HG02571 (cell line): ENCODE data around the gene EPHB1.
"Not testable (repeated sequence)": the region's sequence is repeated elsewhere in the genome, so short reads cannot be mapped to it uniquely, and the experiment has no call there.

Source experiments
- ATAC-seq: cut with Tn5 transposase; IDR thresholded peaks from one replicate; pipeline ENCODE4 v1.9.1; 2021; ENCODE audit warnings: mild to moderate bottlenecking, moderate library complexity; ENCODE audit not compliant: unreplicated experiment

The EPHB1 gene

DNA sequence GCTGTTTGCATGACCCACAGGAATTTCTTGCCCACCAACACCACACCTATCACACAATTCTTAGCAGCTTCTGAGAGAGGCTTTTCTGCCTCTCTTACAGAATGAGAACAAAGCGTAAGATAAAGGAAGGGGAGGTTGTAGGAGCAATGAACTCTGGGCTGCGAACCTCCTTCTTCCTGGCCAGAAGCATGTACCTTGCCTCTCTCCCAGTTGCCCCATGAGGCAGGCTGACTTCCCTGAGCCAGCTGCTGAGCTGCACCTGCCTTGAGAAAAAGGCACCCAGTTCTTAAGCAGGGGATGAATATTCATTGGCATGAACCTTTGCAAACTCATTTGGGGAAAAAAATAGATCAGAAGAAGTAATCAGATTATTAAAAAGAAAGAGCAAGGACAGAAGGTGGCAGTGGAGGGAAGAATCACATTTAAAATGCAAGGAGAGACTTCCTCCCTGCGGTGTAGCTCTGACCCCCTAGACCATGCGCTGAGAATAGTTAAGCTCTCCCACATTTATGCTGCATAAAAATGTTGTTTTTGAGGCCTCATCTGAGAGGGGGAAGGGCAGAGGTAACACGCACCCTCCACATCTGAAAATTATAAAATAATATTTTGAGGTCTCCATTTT is 304.8 kb downstream of the EPHB1 start:
- no peak for ATAC-seq

DNA sequence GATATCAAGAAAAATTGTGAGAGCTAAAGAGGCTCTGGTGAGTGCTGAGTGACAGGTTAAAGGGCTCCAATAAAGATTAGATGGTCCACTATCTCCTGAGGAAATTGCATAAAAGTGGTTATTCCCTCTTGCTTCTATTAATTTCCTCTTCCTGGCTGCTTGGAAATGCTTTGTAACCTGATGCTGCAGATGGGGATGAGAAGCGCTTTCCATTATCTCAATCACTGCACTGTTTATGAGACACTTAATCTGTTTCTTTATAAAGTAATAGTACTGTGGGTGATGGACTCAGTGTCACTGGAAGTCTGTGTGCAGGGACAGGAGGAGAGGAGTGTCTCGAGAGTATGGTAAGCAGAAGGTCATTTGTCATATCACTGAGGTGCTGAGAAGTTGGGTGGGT is 305.3 kb downstream of the EPHB1 start:
- no peak for ATAC-seq

DNA sequence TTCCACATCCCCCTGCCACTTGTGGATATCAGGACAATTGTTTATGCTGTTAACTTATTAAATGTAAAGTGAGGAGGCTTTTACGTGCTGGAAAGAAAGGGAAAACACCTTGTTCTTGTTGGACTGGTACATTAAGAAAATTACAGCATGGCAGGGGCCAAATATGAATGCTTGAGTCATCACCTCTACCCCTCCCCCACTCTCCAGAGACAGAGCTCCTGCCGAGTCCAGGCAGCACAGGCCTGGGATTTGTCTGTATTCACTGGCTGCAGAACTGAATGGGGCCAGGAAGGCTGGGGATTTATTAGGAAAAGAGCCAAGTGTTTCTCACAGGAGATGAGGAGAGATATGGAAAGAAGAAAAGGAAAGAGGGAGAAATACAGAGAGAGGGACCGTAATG is 308.9 kb downstream of the EPHB1 start:
- no peak for ATAC-seq

DNA sequence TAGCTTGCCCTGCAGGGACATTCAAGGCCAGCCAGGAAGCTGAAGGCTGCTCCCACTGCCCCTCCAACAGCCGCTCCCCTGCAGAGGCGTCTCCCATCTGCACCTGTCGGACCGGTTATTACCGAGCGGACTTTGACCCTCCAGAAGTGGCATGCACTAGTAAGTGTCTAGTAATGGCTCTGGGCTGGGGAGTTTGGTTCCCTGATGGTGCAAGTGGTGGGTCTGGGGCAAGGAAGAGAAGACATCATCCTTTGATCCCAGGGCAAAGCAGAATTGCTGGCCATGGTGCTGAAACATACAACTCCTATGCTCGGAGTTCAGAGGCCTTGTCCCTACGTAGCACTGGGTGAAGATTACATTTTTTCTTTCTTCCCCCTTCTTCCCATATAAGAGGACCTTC is 311.4 kb downstream of the EPHB1 start:
- ATAC-seq: no peak

DNA sequence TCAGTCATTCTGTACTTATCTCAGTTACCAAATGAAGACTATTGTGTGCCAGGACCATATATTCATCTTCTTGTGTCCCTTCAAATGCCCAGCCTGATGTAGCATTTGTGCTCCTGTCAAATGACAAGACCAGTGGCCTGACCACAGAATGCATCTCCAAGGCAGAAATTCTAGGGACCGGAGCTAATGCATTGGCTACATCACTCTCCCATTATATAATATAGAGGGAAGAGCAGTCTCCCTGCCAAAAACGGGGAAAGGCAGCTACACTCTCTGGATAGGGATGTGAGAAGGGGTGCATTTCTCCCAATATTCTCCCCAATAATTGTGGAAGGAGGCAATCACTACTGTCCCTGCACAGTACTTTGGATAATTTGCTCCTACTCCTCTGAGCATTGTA is 312.0 kb downstream of the EPHB1 start:
- no peak for ATAC-seq

DNA sequence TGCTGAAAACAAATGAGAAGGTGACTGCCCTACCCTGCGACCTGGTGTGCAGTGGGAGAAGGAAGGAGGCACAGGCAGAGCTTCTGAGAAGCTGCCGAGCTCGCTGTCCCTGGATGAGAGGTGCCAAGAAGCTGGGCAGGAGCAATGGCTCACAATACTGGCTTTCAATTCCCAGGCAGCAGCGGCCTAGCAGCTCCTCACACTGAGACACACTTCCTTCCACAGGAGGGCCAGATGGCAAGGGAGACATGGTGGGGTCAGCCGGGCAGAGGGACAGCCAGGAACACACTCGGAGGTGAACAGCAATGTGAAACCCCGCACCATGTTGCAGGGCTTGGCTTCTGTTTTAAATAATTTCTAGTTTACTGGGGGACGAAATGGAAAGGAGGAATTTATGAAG is 314.6 kb downstream of the EPHB1 start:
- no peak for ATAC-seq

DNA sequence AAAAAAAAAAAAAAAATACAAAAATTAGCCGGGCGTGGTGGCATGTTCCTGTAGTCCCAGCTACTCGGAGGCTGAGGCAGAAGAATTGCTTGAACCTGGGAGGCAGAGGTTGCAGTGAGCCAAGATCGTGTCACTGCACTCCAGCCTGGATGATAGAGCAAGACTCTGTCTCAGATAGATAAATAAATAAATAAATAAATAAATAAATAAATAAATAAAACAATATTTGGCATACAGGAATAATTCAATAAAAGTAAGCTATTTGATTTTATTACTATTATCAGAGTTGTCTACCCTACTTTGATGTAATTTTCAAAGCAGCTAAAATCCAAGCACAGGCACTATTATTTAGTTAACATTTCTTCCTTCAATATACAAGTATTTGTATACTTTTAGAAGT is 319.5 kb downstream of the EPHB1 start:
- not testable (repeated sequence) for ATAC-seq

DNA sequence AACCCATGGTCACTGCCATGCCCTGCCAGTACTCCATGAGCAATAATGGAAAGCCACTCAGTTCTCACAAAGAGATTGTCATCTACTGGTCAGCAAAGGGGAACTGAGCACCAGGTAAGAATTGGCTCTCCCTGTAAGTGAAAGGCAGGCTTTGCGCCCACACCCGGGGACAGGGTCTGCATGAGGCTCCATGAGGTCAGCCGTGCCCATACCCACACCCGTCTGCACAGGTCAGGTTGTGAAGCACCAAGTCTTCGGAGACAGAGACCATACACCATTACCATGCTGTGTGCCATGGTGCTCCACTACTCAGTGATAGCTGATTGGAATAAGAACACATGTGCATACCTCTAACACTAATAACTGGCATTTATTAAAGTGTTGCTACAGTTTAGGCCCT is 322.9 kb downstream of the EPHB1 start:
- ATAC-seq: no peak

DNA sequence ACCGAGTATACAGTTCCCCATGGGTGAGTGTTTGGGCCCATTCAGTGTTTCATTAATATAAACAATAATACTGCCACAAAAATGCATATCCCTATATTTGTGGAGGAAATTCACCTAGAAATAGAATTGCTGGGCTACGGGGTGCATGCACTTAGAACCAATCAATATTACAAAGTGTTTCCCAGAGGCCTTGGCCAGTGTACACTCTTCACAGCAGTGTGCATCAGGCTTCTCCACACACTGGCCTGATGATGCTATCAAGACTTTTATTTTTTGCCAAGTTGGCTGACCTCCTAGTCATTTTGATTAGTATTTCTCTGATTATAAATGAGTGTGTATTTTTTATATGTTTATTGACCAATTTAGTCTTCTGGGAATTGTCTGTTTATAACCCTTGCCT is 323.7 kb downstream of the EPHB1 start:
- ATAC-seq: no peak

DNA sequence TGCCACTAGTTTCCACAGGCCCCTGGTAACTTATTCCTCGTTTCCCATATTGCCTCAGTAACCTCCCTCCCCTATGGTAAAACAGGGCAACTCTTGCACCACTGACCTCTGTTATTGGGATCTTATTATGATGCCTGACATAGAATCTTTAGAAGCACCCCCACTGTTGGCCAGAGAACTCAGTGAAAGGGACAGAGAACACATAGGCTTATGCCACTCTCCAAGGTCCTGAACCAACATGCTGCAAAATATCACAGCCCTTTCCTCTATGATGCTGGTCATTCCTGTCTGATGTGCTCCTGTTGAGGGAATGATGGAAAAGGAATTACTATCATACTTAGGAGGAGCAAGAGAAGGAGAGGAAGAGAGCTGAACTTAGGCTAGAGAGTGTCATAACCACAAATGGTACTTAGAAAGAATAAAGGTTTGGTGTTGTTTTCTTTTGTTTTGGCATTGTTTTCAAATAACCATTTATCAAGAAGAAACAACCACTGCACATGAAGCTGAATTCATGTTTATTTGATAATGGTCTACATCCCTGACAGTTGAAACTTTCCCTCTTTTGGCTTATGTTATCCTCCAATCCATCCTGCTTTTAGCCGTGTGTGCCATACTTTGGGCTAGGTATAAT is 330.2 kb downstream of the EPHB1 start:
- no peak for ATAC-seq

DNA sequence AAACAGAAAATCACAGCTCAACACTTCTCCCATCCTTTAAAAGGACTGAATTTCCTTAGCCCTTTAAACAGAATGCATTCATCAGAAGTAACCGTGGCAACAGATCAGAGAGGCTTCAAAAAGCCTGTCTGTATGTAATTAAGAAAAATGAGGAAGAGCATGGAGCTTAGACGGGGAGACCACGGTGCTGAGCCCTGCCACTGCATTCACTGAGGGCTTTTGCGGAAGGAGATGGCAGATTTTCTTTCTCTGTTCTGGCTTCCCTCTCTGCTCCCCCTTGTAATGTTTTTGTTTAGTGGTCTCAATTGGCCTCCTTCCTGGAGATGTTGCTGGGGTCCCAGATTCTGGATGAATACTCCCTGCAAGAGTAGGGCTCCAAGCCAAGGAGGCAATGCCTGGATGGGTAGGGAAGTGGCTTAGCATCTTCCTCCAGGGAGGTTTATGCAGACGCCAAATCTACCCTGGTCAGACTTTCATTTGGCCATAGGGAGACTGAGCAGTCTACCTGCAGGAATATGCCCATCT is 332.9 kb downstream of the EPHB1 start:
- ATAC-seq: no peak

DNA sequence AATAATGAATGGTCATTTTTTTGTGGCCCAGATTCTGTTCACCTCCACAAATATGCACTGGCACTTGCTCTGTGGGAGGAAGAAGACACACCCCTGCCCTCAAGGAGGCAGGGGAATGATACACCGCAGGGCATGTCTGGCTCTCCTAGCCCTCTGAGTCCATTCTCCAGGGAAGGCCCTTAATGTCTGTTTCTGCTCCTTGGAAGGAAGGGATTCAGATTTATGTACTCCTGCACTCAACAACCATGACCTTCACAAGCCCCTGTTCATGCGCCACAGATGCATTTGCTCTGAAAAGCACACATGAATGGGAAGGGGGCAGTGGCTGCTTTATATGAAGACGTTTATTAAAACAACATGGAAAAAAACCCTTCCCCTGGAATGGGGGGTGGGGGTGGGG is 333.8 kb downstream of the EPHB1 start:
- no peak for ATAC-seq

DNA sequence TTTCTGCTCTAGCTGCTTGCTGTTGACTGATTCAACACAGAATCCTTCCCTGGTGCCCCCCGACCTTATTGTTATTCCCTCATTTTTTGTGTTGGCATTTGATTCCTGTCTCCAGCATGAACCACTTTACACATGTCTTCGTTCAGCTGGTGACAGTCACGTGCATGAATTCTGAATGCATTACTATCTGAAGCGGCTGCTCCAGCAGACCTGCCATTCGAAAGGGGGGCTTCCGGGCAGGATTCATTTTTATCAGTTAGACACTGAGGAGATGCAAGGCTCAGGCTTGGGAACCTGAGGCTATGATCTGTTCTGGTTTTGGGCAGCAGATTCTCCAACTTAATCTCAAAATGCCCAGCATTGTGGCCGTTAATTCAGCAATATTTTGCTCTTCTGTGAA is 336.2 kb downstream of the EPHB1 start:
- no peak for ATAC-seq

DNA sequence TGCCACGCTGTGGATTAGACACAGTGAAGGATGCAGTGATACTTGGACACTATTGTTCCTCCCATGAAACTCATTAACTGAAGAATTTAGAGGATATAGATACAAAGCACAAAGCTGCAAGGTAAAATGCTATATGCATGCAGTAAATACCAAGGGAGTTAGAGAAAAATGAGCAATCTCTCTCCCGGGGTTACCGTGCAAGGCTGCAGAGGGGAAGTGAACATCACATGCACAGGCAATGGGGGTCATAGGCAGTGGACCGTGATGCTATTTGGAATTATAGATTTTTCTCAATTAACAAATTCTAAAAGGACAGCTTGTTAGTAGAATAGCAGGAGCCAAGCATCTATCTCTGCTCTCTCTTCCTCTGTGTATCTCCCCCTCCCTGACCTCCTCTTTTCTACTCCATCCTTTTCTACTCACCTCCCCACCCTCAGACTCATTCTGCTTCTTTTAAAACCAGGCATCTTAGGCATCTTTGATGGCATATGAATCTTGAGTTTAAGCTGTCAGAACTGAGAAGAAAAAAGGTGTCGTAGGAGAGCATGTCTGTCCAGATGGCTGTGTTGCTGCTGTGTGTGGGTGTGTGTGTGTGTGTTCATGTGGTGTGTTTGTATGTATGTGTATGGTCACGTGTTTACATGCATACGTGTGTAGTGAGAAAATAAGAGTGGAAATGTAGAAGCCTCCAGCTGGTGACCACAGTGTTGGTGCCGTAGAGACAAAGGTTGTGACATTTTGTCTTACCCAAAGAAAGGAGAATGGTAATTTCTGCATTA is 339.0 kb downstream of the EPHB1 start:
- no peak for ATAC-seq

DNA sequence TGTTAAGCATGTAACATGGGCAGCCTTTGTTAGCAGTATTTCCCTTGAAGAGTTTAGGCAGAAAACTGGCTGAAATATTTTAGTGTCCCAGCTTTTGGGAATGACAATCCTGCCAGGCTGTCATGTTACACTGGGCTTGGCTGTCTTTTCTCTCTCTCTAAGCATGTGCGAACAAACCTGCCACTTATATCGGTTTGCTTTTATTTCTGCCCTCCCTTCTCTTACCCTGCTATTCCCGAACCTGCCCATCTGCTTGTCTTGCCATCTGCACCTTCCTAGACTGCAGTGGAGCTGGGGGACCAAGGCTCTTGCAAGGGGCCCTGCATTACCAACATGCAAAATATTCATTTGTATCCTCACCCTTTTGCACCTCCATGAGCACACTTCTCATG is 339.6 kb downstream of the EPHB1 start:
- no peak for ATAC-seq

DNA sequence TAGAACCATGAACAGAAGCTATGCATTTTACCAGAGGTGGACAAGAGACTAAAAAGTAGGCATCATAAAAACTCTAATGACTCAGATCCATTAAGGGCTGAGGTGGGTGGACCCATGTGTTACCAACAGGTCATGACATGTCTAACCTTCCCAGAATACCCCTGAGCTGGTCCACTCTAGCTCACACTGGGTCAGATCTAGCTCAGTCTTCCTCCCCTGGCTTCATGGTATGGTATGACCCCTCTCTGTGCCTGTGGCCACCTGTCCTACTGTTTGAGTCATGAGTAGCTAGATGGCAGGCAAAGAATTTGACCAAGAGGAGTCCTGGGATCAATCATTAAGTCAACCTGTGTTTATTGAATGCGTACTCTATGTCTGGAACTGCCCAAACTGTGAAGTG is 340.4 kb downstream of the EPHB1 start:
- ATAC-seq: no peak

DNA sequence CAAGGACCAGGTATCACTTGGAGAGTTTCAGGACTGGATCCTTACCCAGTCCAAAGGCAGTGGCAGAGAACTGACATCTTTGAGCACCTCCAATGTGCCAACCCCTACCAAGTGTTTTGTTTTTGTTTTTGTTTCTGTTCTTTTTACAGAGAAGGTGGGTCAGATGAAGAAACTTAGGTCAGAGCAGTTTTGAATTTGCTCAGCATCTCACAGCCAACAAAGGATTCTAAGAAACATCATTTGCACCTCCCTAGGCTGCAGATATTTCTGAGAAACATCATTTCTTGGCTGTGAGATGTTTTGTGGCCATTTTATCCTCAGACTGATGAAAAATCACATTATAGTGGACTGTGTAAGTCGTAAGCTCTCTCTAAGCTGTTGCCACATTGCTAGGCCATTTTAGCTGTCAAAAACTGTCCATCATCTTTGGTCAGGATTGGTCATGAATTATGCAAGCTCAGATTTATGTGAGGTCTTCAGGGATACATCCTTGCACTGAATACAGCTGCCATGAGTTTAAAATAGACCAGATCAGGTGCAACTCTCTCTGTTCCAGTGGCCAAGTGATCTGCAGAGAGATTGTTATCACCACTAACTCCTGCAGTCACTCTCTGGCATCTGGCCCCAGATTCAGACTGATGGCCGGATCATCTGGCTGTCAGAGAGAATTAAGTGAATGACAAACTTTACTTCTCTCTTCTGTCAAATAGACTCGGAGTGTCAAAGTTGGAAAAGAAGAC is 341.5 kb downstream of the EPHB1 start:
- ATAC-seq: no peak

DNA sequence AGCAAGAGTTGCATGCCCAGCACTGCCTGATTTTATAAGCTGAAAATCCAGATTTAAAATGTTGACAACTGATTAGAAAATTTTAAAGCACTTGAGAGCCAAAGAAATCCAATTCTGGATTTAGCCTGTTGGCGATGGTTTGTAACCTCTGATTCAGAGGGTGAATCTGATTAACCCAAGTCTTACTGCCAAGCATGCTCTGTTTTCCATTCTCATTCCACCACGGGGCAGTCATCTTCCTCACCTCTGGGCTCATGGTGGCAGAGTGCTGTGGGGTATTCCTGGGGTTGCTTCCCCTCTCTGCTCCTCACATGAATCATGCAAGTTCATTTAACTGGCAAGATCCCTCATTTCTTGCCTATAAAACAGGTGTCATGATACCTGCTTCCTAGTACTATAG is 342.2 kb downstream of the EPHB1 start:
- no peak for ATAC-seq

DNA sequence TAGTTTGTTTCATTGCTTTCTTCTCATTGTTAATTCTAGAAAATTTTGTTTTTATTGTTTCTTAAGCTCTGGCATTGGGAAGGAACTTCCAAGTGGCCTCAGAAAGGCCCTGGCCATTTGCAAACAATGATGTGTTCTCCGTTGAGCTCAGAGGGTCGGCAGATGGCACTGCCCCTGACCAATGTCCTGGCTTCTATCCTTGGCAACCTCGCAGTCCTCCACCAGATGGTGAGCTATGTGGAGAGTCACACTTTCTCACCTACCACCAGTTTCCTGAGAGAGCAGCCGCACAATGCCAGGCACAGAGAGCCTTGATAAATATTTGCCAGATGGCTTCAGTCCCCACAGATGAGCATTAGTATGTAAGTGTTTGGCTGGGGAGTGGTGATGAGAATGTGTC is 343.7 kb downstream of the EPHB1 start:
- no peak for ATAC-seq

DNA sequence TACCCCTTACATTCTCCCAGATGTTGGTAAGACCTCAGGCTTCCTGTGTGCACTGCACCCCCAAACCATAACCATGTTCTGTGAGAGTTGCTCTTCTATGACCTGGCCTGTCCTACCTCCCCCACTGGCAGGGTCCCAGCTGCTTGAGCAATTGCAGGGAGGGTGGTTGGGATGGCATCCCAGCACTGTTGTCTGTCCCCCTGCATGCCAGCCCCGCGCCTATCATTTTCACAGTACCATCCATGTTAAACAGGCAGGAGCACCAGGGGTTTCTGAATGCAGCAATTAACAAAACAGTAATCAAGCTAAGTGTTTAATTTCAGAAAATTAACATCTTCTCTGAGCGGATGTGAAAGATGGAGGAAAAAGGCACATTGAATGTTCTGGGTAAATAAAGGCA is 345.5 kb downstream of the EPHB1 start:
- no peak for ATAC-seq

DNA sequence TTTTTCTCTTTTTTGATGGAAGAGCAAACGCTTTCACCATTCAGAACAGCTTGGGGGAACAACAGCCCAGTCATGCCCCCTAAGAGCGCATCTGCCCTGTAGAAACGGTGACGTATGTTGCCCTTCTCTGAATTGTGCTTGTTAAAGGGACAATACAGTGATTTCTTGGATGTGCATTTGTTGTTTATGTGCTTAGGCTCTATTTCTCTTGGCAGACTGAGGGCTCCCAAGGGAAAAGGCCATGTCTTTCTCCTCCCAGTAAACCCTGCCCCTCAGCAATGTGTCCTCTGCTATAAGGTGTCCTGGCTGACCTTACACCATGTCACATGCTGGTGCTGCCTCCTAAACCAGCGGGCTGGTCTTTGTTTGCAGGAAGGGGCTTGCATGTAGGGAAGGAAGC is 346.1 kb downstream of the EPHB1 start:
- no peak for ATAC-seq
